MM.1S (cell line): Measurements from ENCODE around the gene RSBN1.
"Not testable (repeated sequence)": the region's sequence is repeated elsewhere in the genome, so short reads cannot be mapped to it uniquely, and the experiment has no call there.

ENCODE experiments used
- CTCF ChIP-seq: fragments of 300-600 bp; sonication (generic); IDR thresholded peaks from 2 replicates; pipeline ENCODE4 v1.5.1; 2016; ENCODE audit warnings: antibody characterized with exemption, low read length, mixed read lengths
- EZH2 ChIP-seq: fragments of 300-600 bp; sonication (generic); optimal IDR thresholded peaks from 2 replicates; pipeline ENCODE3; 2017; ENCODE audit warnings: low read depth, mild to moderate bottlenecking, antibody characterized with exemption, low read length, mixed read lengths
- EZH2phosphoT487 ChIP-seq: fragments of 300-600 bp; sonication (generic); IDR thresholded peaks from 2 replicates; pipeline ENCODE4 v1.6.1; 2018; ENCODE audit warnings: antibody characterized with exemption, low read length

- TF ChIP-seq CTCF, EZH2, EZH2phosphoT487: not testable (repeated sequence)
Observed at GRCh38 chr1:113718621-113719020, 93.7 kb downstream of the RSBN1 start.
